SK-N-SH (cell line): ENCODE data around the gene AOAH. TPM values are rescaled to one million over a fixed set of nuclear protein-coding genes. Genes with fewer than 3 reads are reported as not detected.

ENCODE experiments used
- CTCF ChIA-PET: fragments of 300-600, 350-600 bp; formaldehyde crosslinking; extraction: SDS; loops from one replicate; lab custom pipeline; 2021; lab: Yijun Ruan, JAX
- POLR2A ChIA-PET: fragments of 350-600 bp; sonication (Branson Sonifier 250); formaldehyde crosslinking; extraction: SDS; loops from one replicate; lab custom pipeline; 2020; ENCODE audit warnings: antibody characterized with exemption, inconsistent platforms; lab: Yijun Ruan, JAX
- DNase-seq: peaks from one replicate; pipeline ENCODE4 v3.0.0; 2012
- H2AFZ ChIP-seq: fragments of 200-600 bp; sonication (generic); 2 replicates; pipeline ENCODE4 v1.8.1; 2016; ENCODE audit warnings: antibody characterized with exemption, mild to moderate bottlenecking, low read depth
- H3F3A ChIP-seq: fragments of 200-600 bp; sonication (generic); replicated peaks from 2 replicates; pipeline ENCODE3; 2016; ENCODE audit warnings: antibody characterized with exemption, mild to moderate bottlenecking; ENCODE audit not compliant: insufficient read depth
- H3K27ac ChIP-seq, 2 experiments: fragments of 200-500 bp in 1 of 2; fragments of 200-600 bp in 1 of 2; sonication (Bioruptor generic) in 1 of 2; sonication (generic), shearing (Covaris generic) in 1 of 2; 2 replicates each; pipeline versions ENCODE4 v1.5.1 to v1.6.1; 2014 to 2016; ENCODE audit warnings: low read depth in 2 of 2, inconsistent platforms in 1 of 2, low read length in 1 of 2, mild to moderate bottlenecking in 1 of 2, mixed read lengths in 1 of 2
- H3K27me3 ChIP-seq: fragments of 200-600 bp; sonication (generic), shearing (Covaris generic); 2 replicates; pipeline ENCODE4 v1.6.1; 2016; ENCODE audit warnings: mixed run types; ENCODE audit not compliant: insufficient read depth
- H3K36me3 ChIP-seq, 2 experiments: fragments of 200-500 bp in 1 of 2; fragments of 200-600 bp in 1 of 2; sonication (Bioruptor generic) in 1 of 2; sonication (generic) in 1 of 2; replicated peaks in 1 of 2; 2 replicates each; pipeline versions ENCODE3 to v1.5.1; 2014 to 2016; ENCODE audit warnings: low read length in 1 of 2, mild to moderate bottlenecking in 1 of 2; ENCODE audit not compliant: insufficient read depth in 2 of 2, control insufficient read depth in 1 of 2
- H3K4me1 ChIP-seq, 2 experiments: fragments of 200-500 bp in 1 of 2; fragments of 200-600 bp in 1 of 2; sonication (Bioruptor generic) in 1 of 2; sonication (generic), shearing (Covaris generic) in 1 of 2; 2 replicates each; pipeline versions ENCODE4 v1.5.1 to v1.6.1; 2014 to 2016; ENCODE audit warnings: low read depth in 1 of 2, low read length in 1 of 2, mixed run types in 1 of 2; ENCODE audit not compliant: insufficient read depth in 2 of 2, control insufficient read depth in 1 of 2
- H3K4me2 ChIP-seq: fragments of 200-600 bp; sonication (generic), shearing (Covaris generic); 2 replicates; pipeline ENCODE4 v1.6.1; 2017; ENCODE audit warnings: mixed run types
- H3K4me3 ChIP-seq, 2 experiments: fragments of 200-500 bp in 1 of 2; fragments of 200-600 bp in 1 of 2; sonication (Bioruptor generic) in 1 of 2; sonication (generic), shearing (Covaris generic) in 1 of 2; 2 replicates each; pipeline versions ENCODE4 v1.5.1 to v1.8.1; 2014 to 2016; ENCODE audit warnings: low read depth in 2 of 2, inconsistent platforms in 1 of 2, low read length in 1 of 2, mild to moderate bottlenecking in 1 of 2, mixed read lengths in 1 of 2, moderate library complexity in 1 of 2
- H3K79me2 ChIP-seq: fragments of 200-600 bp; sonication (generic); 2 replicates; pipeline ENCODE4 v1.8.1; 2017; ENCODE audit warnings: mild to moderate bottlenecking; ENCODE audit not compliant: insufficient read depth
- H3K9ac ChIP-seq: fragments of 200-600 bp; sonication (generic); 2 replicates; pipeline ENCODE4 v1.6.1; 2017; ENCODE audit warnings: mixed run types
- H3K9me2 ChIP-seq: fragments of 200-600 bp; sonication (generic); 2 replicates; pipeline ENCODE4 v1.6.1; 2017; ENCODE audit warnings: mixed run types
- H3K9me3 ChIP-seq: fragments of 200-600 bp; sonication (generic); 2 replicates; pipeline ENCODE4 v1.6.1; 2017; ENCODE audit warnings: mixed run types, mild to moderate bottlenecking, moderate library complexity
- H4K20me1 ChIP-seq: fragments of 200-600 bp; sonication (generic); 2 replicates; pipeline ENCODE4 v1.6.1; 2017; ENCODE audit warnings: mild to moderate bottlenecking, mixed run types; ENCODE audit not compliant: insufficient read depth
- EP300 ChIP-seq, 2 experiments: IDR thresholded peaks; 2 replicates each; pipeline versions ENCODE4 v1.4.0 to v1.6.1; 2012; ENCODE audit warnings: borderline replicate concordance in 1 of 2, low read depth in 1 of 2, low read length in 1 of 2
- FOSL2 ChIP-seq: IDR thresholded peaks from 2 replicates; pipeline ENCODE4 v1.4.0; 2012; ENCODE audit warnings: low read depth, mild to moderate bottlenecking, moderate library complexity, borderline replicate concordance
- FOXJ3 ChIP-seq: sonication (generic); formaldehyde crosslinking; IDR thresholded peaks from 2 replicates; pipeline ENCODE4 v1.5.1; 2020; ENCODE audit warnings: mild to moderate bottlenecking, missing genetic modification reagents
- GABPA ChIP-seq: IDR thresholded peaks from 2 replicates; pipeline ENCODE4 v1.4.0; 2012; ENCODE audit warnings: low read depth, mild to moderate bottlenecking
- IRF3 ChIP-seq: fragments of 150-350 bp; IDR thresholded peaks from 2 replicates; pipeline ENCODE4 v1.6.1; 2016; ENCODE audit warnings: mild to moderate bottlenecking, low read depth, low read length
- MAX ChIP-seq: IDR thresholded peaks from 2 replicates; pipeline ENCODE4 v1.4.0; 2012; ENCODE audit warnings: low read depth
- NRF1 ChIP-seq: IDR thresholded peaks from 2 replicates; pipeline ENCODE4 v1.6.1; 2012; ENCODE audit warnings: low read depth, mild to moderate bottlenecking, low read length
- PBX3 ChIP-seq: IDR thresholded peaks from 2 replicates; pipeline ENCODE4; 2012
- POLR2AphosphoS5 ChIP-seq: IDR thresholded peaks from 2 replicates; pipeline ENCODE4 v1.6.1; 2012; ENCODE audit warnings: low read depth, low read length
- REST ChIP-seq: IDR thresholded peaks from 2 replicates; pipeline ENCODE4 v1.6.1; 2012; ENCODE audit warnings: mild to moderate bottlenecking, low read depth, low read length, moderate library complexity
- RFX5 ChIP-seq: IDR thresholded peaks from 2 replicates; pipeline ENCODE4 v1.6.1; 2012; ENCODE audit warnings: mild to moderate bottlenecking, improper control_type of control experiment, low read length
- RXRA ChIP-seq: IDR thresholded peaks from 2 replicates; pipeline ENCODE4 v1.4.0; 2012; ENCODE audit warnings: low read depth, mild to moderate bottlenecking, borderline replicate concordance
- TCF12 ChIP-seq: IDR thresholded peaks from 2 replicates; pipeline ENCODE4 v1.4.0; 2012
- TEAD4 ChIP-seq: IDR thresholded peaks from 2 replicates; pipeline ENCODE4 v1.4.0; 2012; ENCODE audit warnings: mild to moderate bottlenecking, borderline replicate concordance; ENCODE audit not compliant: insufficient read depth
- YY1 ChIP-seq: IDR thresholded peaks from 2 replicates; pipeline ENCODE4 v1.4.0; 2012; ENCODE audit warnings: low read depth, mild to moderate bottlenecking
- ZBTB33 ChIP-seq: IDR thresholded peaks from 2 replicates; pipeline ENCODE4 v1.4.0; 2012; ENCODE audit warnings: low read depth, borderline replicate concordance
- WGBS: methylation state at CpG from one replicate; pipeline ENCODE4 v1.1.6; 2017; ENCODE audit warnings: low lambda C conversion rate; 5-methylcytosine and 5-hydroxymethylcytosine counted together
- polyA plus RNA-seq, 3 experiments: library from polyadenylated mRNA; depleted of rRNA; stranded (reverse); fragments of >200 nt; gene quantifications; 2 replicates each; pipeline ENCODE4 v1.2.3, GENCODE V29; 2012

The AOAH gene
- polyA plus RNA-seq, 1 of the 3 experiments (the other 2 are of a cell fraction): not detected

- Histone ChIP-seq H2AFZ (no peak overlapping the region), H3K9ac (no peak overlapping the region), H3K79me2 (no peaks in the 10 kb centered on the region), H3K27me3 (no peaks in the 10 kb centered on the region), H3K27ac (no peak overlapping the region), H3F3A (no peaks in the 10 kb centered on the region), H3K4me2 (no peak overlapping the region), H3K9me2 (no peaks in the 10 kb centered on the region), H4K20me1 (no peaks in the 10 kb centered on the region), H3K9me3 (no peaks in the 10 kb centered on the region), H3K4me1 (no peaks in the 10 kb centered on the region), H3K36me3 (no peaks in the 10 kb centered on the region), H3K4me3 (no peak overlapping the region)
- ChIA-PET POLR2A (no interaction called here), CTCF (interaction anchor here (1.3 kb wide), 1 partner anchor 11 kb away, joined by 9 read pairs; no protein-coding TSS in a partner anchor)
- no peak for DNase-seq
- 65% methylated on average over 5 of the region's 5 CpGs for WGBS
- no peak for TF ChIP-seq EP300 (IDR thresholded peaks at IDR 0.05; ENCODE audit: borderline replicate concordance in 1 of 2, low read depth in 1 of 2, low read length in 1 of 2)
- no peak for TF ChIP-seq GABPA
- TF ChIP-seq TCF12: no peak
- TF ChIP-seq FOXJ3: no peak
- TF ChIP-seq NRF1: no peak
- TF ChIP-seq RFX5: no peak
- TF ChIP-seq POLR2AphosphoS5: no peak
- no peak for TF ChIP-seq RXRA
These were observed 22.1 kb upstream of the AOAH start for GRCh38 chr7:36746347-36746746.

GRCh38 chr7:36742911-36743775 lies 18.8 kb upstream of the AOAH start:
- Histone ChIP-seq H4K20me1 (no peaks in the 10 kb centered on the region), H3K27ac (no peak overlapping the region), H3K9me2 (no peaks in the 10 kb centered on the region)
- no peak for TF ChIP-seq IRF3
- no peak for TF ChIP-seq FOSL2
- no peak for TF ChIP-seq REST
- TF ChIP-seq EP300 (IDR thresholded peaks at IDR 0.05; ENCODE audit: borderline replicate concordance in 1 of 2, low read depth in 1 of 2, low read length in 1 of 2): no peak
- TF ChIP-seq YY1: no peak
- TF ChIP-seq GABPA: no peak
- TF ChIP-seq ZBTB33: no peak
- no peak for TF ChIP-seq MAX
- no peak for TF ChIP-seq TEAD4
- TF ChIP-seq NRF1: no peak
- no peak for TF ChIP-seq PBX3
- TF ChIP-seq, all 33 proteins: peak for 0
- WGBS: 50% methylated on average over 6 of the region's 6 CpGs
- Histone ChIP-seq H3K36me3 (no peaks in the 10 kb centered on the region), H2AFZ (no peak overlapping the region), H3F3A (no peaks in the 10 kb centered on the region), H3K4me3 (no peak overlapping the region), H3K4me2 (no peak overlapping the region), H3K27me3 (no peaks in the 10 kb centered on the region), H3K4me1 (no peaks in the 10 kb centered on the region), H3K79me2 (no peaks in the 10 kb centered on the region), H3K9ac (no peak overlapping the region), H3K9me3 (no peaks in the 10 kb centered on the region)
- ChIA-PET CTCF (no interaction called here), POLR2A (no interaction called here)
- DNase-seq: no peak
